Calu3 (cell line): ENCODE data around the gene NXPH2. TPM values are rescaled to one million over a fixed set of nuclear protein-coding genes. Genes with fewer than 3 reads are reported as not detected.

Experiments used
- BruUV-seq: library from RNA; stranded (reverse); fragments of 400-500 nt; replicated peaks from 2 replicates; lab custom pipeline; 2021; lab: Mats Ljungman, UMichigan
- CTCF ChIA-PET: fragments of 300-600 bp; sonication (Branson Sonifier 250); formaldehyde crosslinking; loops from one replicate; lab custom pipeline; 2022; ENCODE audit warnings: antibody characterized with exemption; lab: Charles Lee
- DNase-seq: peaks from one replicate; pipeline ENCODE4 v3.0.0; 2022
- H3K27ac Mint-ChIP-seq: one replicate; pipeline ENCODE4 v1.8.0; 2022; ENCODE audit warnings: mixed read lengths; ENCODE audit not compliant: unreplicated experiment
- H3K27me3 Mint-ChIP-seq: one replicate; pipeline ENCODE4 v1.8.0; 2022; ENCODE audit warnings: mixed read lengths; ENCODE audit not compliant: unreplicated experiment
- H3K36me3 Mint-ChIP-seq: one replicate; pipeline ENCODE4 v1.8.0; 2022; ENCODE audit warnings: mild to moderate bottlenecking, moderate library complexity, mixed read lengths; ENCODE audit not compliant: insufficient read depth, unreplicated experiment
- H3K4me1 Mint-ChIP-seq: one replicate; pipeline ENCODE4 v1.8.0; 2022; ENCODE audit warnings: mild to moderate bottlenecking, low read depth, mixed read lengths; ENCODE audit not compliant: unreplicated experiment
- H3K4me3 Mint-ChIP-seq: one replicate; pipeline ENCODE4 v1.8.0; 2022; ENCODE audit warnings: mild to moderate bottlenecking, low read depth, moderate library complexity, mixed read lengths; ENCODE audit not compliant: unreplicated experiment
- H3K9me3 Mint-ChIP-seq: one replicate; pipeline ENCODE4 v1.8.0; 2022; ENCODE audit warnings: low read depth, mixed read lengths; ENCODE audit not compliant: unreplicated experiment
- intact Hi-C: fragments of 100-400 bp; cut with micrococcal nuclease; formaldehyde crosslinking; loops from one replicate; pipeline ENCODE4 v1.10.0; 2022; ENCODE audit not compliant: unreplicated experiment
- total RNA-seq: library from RNA; stranded (reverse); gene quantifications from 2 replicates; pipeline ENCODE4 v1.2.3, GENCODE V29; 2022
- TF ChIP-seq, protein P1 (sequence below): fragments of 200-600 bp; IDR thresholded peaks from one replicate; pipeline ENCODE4 v1.8.0; 2022; ENCODE audit warnings: antibody characterized with exemption; ENCODE audit not compliant: unreplicated experiment

NXPH2 gene
- total RNA-seq, 1 experiment from 2014 or later, result 3.1 TPM

- TF ChIP-seq, protein P1, sequence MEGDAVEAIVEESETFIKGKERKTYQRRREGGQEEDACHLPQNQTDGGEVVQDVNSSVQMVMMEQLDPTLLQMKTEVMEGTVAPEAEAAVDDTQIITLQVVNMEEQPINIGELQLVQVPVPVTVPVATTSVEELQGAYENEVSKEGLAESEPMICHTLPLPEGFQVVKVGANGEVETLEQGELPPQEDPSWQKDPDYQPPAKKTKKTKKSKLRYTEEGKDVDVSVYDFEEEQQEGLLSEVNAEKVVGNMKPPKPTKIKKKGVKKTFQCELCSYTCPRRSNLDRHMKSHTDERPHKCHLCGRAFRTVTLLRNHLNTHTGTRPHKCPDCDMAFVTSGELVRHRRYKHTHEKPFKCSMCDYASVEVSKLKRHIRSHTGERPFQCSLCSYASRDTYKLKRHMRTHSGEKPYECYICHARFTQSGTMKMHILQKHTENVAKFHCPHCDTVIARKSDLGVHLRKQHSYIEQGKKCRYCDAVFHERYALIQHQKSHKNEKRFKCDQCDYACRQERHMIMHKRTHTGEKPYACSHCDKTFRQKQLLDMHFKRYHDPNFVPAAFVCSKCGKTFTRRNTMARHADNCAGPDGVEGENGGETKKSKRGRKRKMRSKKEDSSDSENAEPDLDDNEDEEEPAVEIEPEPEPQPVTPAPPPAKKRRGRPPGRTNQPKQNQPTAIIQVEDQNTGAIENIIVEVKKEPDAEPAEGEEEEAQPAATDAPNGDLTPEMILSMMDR, result no peak
- no peaks in the 10 kb centered on the region for H3K27me3 Mint-ChIP-seq
- H3K36me3 Mint-ChIP-seq, result no peaks in the 10 kb centered on the region
- H3K9me3 Mint-ChIP-seq, result no peaks in the 10 kb centered on the region
- BruUV-seq, result no TSS peak
- intact Hi-C loops, result no loop called here
- H3K4me1 Mint-ChIP-seq, result peaks cover 21% of the 10 kb centered on the region
- DNase-seq, result no peak
- CTCF ChIA-PET, result no interaction called here
- no peak overlapping the region for H3K27ac Mint-ChIP-seq
- no peak overlapping the region for H3K4me3 Mint-ChIP-seq
Observed at GRCh38 chr2:138724327-138724726, 55.9 kb downstream of the NXPH2 start.

GRCh38 chr2:138723196-138723987 is 56.8 kb downstream of the NXPH2 start:
- peaks cover 21% of the 10 kb centered on the region for H3K4me1 Mint-ChIP-seq
- CTCF ChIA-PET, result no interaction called here
- H3K27ac Mint-ChIP-seq, result no peak overlapping the region
- TF ChIP-seq, protein P1, result no peak
- no peak overlapping the region for H3K4me3 Mint-ChIP-seq
- H3K9me3 Mint-ChIP-seq, result no peaks in the 10 kb centered on the region
- intact Hi-C loops, result no loop called here
- BruUV-seq, result no TSS peak
- DNase-seq, result no peak
- H3K36me3 Mint-ChIP-seq, result no peaks in the 10 kb centered on the region
- no peaks in the 10 kb centered on the region for H3K27me3 Mint-ChIP-seq

DNA sequence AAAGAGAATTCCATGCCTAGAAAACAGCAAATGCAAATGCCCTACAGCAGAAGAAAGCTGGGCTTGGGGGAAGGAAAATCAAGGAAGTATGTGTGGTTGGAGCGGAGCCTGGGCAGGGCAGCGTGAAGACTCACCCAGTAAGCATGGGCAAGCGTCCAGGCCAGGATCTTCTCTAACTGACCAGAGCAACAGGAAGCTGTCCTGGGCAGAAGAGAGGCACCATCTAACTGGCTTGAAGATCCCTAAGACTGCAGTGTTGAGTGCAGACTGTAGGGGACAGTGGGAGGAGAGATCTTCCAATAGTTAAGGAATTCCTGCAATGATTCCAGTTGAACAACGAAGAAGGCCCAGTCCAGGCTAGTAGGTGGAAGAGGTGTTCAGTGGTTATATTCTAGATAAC is 57.9 kb downstream of the NXPH2 start:
- no peak for DNase-seq
- no peak overlapping the region for H3K27ac Mint-ChIP-seq
- no peak overlapping the region for H3K4me3 Mint-ChIP-seq
- intact Hi-C loops, result no loop called here
- H3K4me1 Mint-ChIP-seq, result peaks cover 21% of the 10 kb centered on the region
- no peaks in the 10 kb centered on the region for H3K9me3 Mint-ChIP-seq
- CTCF ChIA-PET, result no interaction called here
- H3K27me3 Mint-ChIP-seq, result no peaks in the 10 kb centered on the region
- H3K36me3 Mint-ChIP-seq, result no peaks in the 10 kb centered on the region
- TF ChIP-seq, protein P1, result no peak
- BruUV-seq, result no TSS peak

DNA sequence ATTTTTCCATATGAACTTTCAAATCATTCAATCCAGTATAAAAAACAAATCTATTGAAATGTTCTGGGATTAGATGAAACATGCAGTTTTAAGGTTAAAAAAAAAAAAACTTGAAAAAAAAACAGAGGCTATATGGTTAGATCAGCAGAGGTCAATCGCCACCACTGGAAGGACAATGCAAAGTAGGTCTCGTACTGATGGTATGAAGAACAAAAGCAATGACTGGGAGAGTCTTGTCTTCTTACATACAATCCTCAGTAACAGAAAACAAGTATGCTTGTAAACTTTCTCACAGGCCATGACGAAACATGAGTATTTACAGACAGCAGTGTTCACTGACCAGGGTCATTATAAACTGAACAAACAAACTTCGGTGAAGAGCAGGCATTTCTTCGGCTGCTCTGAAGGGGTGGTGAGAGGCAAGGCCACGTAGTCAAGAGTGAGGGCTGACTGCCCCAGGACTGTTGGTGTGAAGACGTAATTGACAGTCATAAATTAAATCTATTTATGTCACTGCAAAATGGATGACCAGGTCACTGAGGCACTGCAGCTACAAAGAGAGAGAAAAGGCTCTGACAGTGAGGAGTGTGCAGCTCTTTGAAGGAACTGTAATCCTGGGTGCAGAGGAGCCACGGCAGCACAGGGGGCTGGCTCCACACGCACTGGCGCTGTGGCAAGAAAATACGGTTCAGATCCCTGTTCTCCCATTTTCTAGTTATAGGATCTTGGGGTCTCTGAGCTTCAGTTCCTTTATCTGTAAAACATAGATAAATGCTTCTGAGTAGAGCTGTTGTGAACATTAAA is 60.0 kb downstream of the NXPH2 start:
- Mint-ChIP-seq H3K27me3 (no peaks in the 10 kb centered on the region), H3K36me3 (no peaks in the 10 kb centered on the region), H3K27ac (no peak overlapping the region), H3K4me3 (no peak overlapping the region), H3K4me1 (peaks cover 17% of the 10 kb centered on the region), H3K9me3 (no peaks in the 10 kb centered on the region)
- no peak for DNase-seq
- intact Hi-C loops, result no loop called here
- CTCF ChIA-PET, result no interaction called here
- BruUV-seq, result no TSS peak
- TF ChIP-seq, protein P1, result no peak
